GM21447 (cell line): Measurements from ENCODE around the gene CCDC187.

Experiments
- ATAC-seq: cut with Tn5 transposase; IDR thresholded peaks from one replicate; pipeline ENCODE4 v1.9.1; 2021; ENCODE audit not compliant: unreplicated experiment

The CCDC187 gene

GRCh38 chr9:136339958-136340310 is 36.0 kb upstream of the CCDC187 start:
- ATAC-seq: no peak

- ATAC-seq: no peak
These were observed 35.5 kb upstream of the CCDC187 start for GRCh38 chr9:136339173-136339957.

GRCh38 chr9:136338511-136338910 is 34.6 kb upstream of the CCDC187 start:
- no peak for ATAC-seq

- ATAC-seq: no peak
These were observed 33.8 kb upstream of the CCDC187 start for GRCh38 chr9:136337416-136338395.

GRCh38 chr9:136336881-136337280 is 33.0 kb upstream of the CCDC187 start:
- ATAC-seq: no peak

- no peak for ATAC-seq
These were observed 32.4 kb upstream of the CCDC187 start for GRCh38 chr9:136336156-136336870.

GRCh38 chr9:136335296-136336155 is 31.6 kb upstream of the CCDC187 start:
- no peak for ATAC-seq

- ATAC-seq: no peak
These were observed 30.6 kb upstream of the CCDC187 start for GRCh38 chr9:136334541-136334940.

- no peak for ATAC-seq
These were observed 29.6 kb upstream of the CCDC187 start for GRCh38 chr9:136333486-136333885.

GRCh38 chr9:136333045-136333444 is 29.2 kb upstream of the CCDC187 start:
- ATAC-seq: no peak

GRCh38 chr9:136332482-136332983 is 28.6 kb upstream of the CCDC187 start:
- ATAC-seq: no peak

GRCh38 chr9:136331556-136332481 is 27.9 kb upstream of the CCDC187 start:
- ATAC-seq: no peak

GRCh38 chr9:136331030-136331429 is 27.1 kb upstream of the CCDC187 start:
- ATAC-seq: no peak

GRCh38 chr9:136330406-136330990 is 26.6 kb upstream of the CCDC187 start:
- ATAC-seq: no peak

GRCh38 chr9:136329636-136330405 is 25.9 kb upstream of the CCDC187 start:
- ATAC-seq: no peak

- ATAC-seq: no peak
These were observed 25.3 kb upstream of the CCDC187 start for GRCh38 chr9:136329211-136329627.

GRCh38 chr9:136328622-136329041 is 24.7 kb upstream of the CCDC187 start:
- no peak for ATAC-seq
